WTC11 (cell line): ENCODE data around the gene CAMKK2. TPM values are rescaled to one million over a fixed set of nuclear protein-coding genes. Genes with fewer than 3 reads are reported as not detected.
A peak's percentile ranks its signal among the peaks of the same experiment; 100 is the strongest.

Experiments
- ATAC-seq: fragments of 200-7000 bp; cut with Tn5 transposase; 2 replicates; pipeline ENCODE4 v1.10.0; 2021; ENCODE audit warnings: mild to moderate bottlenecking, moderate library complexity
- CTCF ChIA-PET: fragments of 300-600 bp; sonication (Branson Sonifier 250); formaldehyde crosslinking; loops from one replicate; lab custom pipeline; 2021; ENCODE audit warnings: antibody characterized with exemption; lab: Charles Lee
- POLR2A ChIA-PET: fragments of 350-600 bp; sonication (Branson Sonifier 250); formaldehyde crosslinking; loops from one replicate; lab custom pipeline; 2021; ENCODE audit warnings: antibody characterized with exemption; lab: Charles Lee
- DNase-seq: peaks from one replicate; pipeline ENCODE4 v3.0.0; 2021; ENCODE audit warnings: low spot score
- H3K27ac Mint-ChIP-seq: 2 replicates; pipeline ENCODE4 v1.8.0; 2021; ENCODE audit warnings: mixed read lengths
- H3K27me3 Mint-ChIP-seq: 2 replicates; pipeline ENCODE4 v1.8.0; 2021; ENCODE audit warnings: low read depth, mild to moderate bottlenecking, moderate library complexity, mixed read lengths
- H3K36me3 Mint-ChIP-seq: 2 replicates; pipeline ENCODE4 v1.8.0; 2021; ENCODE audit warnings: mixed read lengths
- H3K4me1 Mint-ChIP-seq: 2 replicates; pipeline ENCODE4 v1.8.0; 2022; ENCODE audit warnings: mixed read lengths
- H3K4me3 Mint-ChIP-seq: 2 replicates; pipeline ENCODE4 v1.8.0; 2021; ENCODE audit warnings: mild to moderate bottlenecking, moderate library complexity, mixed read lengths
- H3K9me3 Mint-ChIP-seq: 2 replicates; pipeline ENCODE4 v1.8.0; 2021; ENCODE audit warnings: mixed read lengths
- ATF1 ChIP-seq: sonication (generic); formaldehyde crosslinking; IDR thresholded peaks from 2 replicates; pipeline ENCODE4 v1.8.1; 2023; ENCODE audit warnings: mild to moderate bottlenecking, moderate library complexity, missing genetic modification reagents
- ETV6 ChIP-seq: sonication (generic); formaldehyde crosslinking; IDR thresholded peaks from 2 replicates; pipeline ENCODE4 v1.8.1; 2022; ENCODE audit warnings: mild to moderate bottlenecking, missing genetic modification reagents
- FOXJ3 ChIP-seq: sonication (generic); formaldehyde crosslinking; IDR thresholded peaks from 2 replicates; pipeline ENCODE4 v1.9.0; 2021; ENCODE audit warnings: missing genetic modification reagents, mild to moderate bottlenecking, borderline replicate concordance
- MYBL2 ChIP-seq: sonication (generic); formaldehyde crosslinking; IDR thresholded peaks from 2 replicates; pipeline ENCODE4 v1.8.1; 2023; ENCODE audit warnings: mild to moderate bottlenecking, moderate library complexity, missing genetic modification reagents
- NFATC4 ChIP-seq: fragments of 250-450 bp; sonication (Bioruptor Pico); IDR thresholded peaks from 2 replicates; pipeline ENCODE4 v1.9.0; 2021; ENCODE audit warnings: mild to moderate bottlenecking
- NFE2L1 ChIP-seq: sonication (generic); formaldehyde crosslinking; IDR thresholded peaks from 2 replicates; pipeline ENCODE4 v1.8.1; 2023; ENCODE audit warnings: missing genetic modification reagents
- NFYB ChIP-seq: sonication (generic); formaldehyde crosslinking; conservative IDR thresholded peaks from 2 replicates; pipeline ENCODE4 v1.8.0; 2022; ENCODE audit warnings: low read depth, missing genetic modification reagents
- SP1 ChIP-seq: sonication (generic); formaldehyde crosslinking; conservative IDR thresholded peaks from 2 replicates; pipeline ENCODE4 v1.8.1; 2022; ENCODE audit warnings: missing genetic modification reagents
- TEAD1 ChIP-seq: sonication (generic); formaldehyde crosslinking; IDR thresholded peaks from 2 replicates; pipeline ENCODE4 v1.8.0; 2022; ENCODE audit warnings: mild to moderate bottlenecking, missing genetic modification reagents
- ZNF121 ChIP-seq: sonication (generic); formaldehyde crosslinking; IDR thresholded peaks from 2 replicates; pipeline ENCODE4 v1.8.0; 2023; ENCODE audit warnings: missing genetic modification reagents
- ZNF219 ChIP-seq: sonication (generic); formaldehyde crosslinking; IDR thresholded peaks from 2 replicates; pipeline ENCODE4 v1.8.0; 2023; ENCODE audit warnings: missing genetic modification reagents, mild to moderate bottlenecking, borderline replicate concordance
- ZNF263 ChIP-seq: sonication (generic); formaldehyde crosslinking; IDR thresholded peaks from 2 replicates; pipeline ENCODE4 v1.8.1; 2022; ENCODE audit warnings: low read depth, mild to moderate bottlenecking, moderate library complexity, missing genetic modification reagents
- ZNF423 ChIP-seq: fragments of 250-450 bp; sonication (Bioruptor Pico); IDR thresholded peaks from 2 replicates; pipeline ENCODE4 v2.1.2; 2022; ENCODE audit warnings: mild to moderate bottlenecking, moderate library complexity
- total RNA-seq: library from RNA; stranded (reverse); gene quantifications from 3 replicates; pipeline ENCODE4 v1.2.3, GENCODE V29; 2021
- TF ChIP-seq, protein P1 (sequence below): sonication (generic); formaldehyde crosslinking; IDR thresholded peaks from 2 replicates; pipeline ENCODE4 v1.8.1; 2023; ENCODE audit warnings: mild to moderate bottlenecking, missing genetic modification reagents
- TF ChIP-seq, protein P2 (sequence below): sonication (generic); formaldehyde crosslinking; IDR thresholded peaks from 2 replicates; pipeline ENCODE4 v1.8.1; 2022; ENCODE audit warnings: mild to moderate bottlenecking, moderate library complexity, missing genetic modification reagents
- TF ChIP-seq, protein P3 (sequence below): fragments of 250-450 bp; sonication (Bioruptor Pico); IDR thresholded peaks from 2 replicates; pipeline ENCODE4 v1.9.0; 2021; ENCODE audit warnings: moderate library complexity, mild to moderate bottlenecking, inconsistent platforms, borderline replicate concordance
- TF ChIP-seq, protein P4 (sequence below): sonication (generic); formaldehyde crosslinking; IDR thresholded peaks from 2 replicates; pipeline ENCODE4 v1.8.1; 2023; ENCODE audit warnings: mild to moderate bottlenecking, missing genetic modification reagents, moderate library complexity
- TF ChIP-seq, protein P5 (sequence below): fragments of 200-600 bp; IDR thresholded peaks from 2 replicates; pipeline ENCODE4 v1.8.0; 2022; ENCODE audit warnings: antibody characterized with exemption
- TF ChIP-seq, protein P6 (sequence below): sonication (generic); formaldehyde crosslinking; IDR thresholded peaks from 2 replicates; pipeline ENCODE4 v1.8.0; 2022; ENCODE audit warnings: mild to moderate bottlenecking, missing genetic modification reagents

Gene CAMKK2
- total RNA-seq, 1 experiment from 2014 or later = 36.5 TPM

DNA sequence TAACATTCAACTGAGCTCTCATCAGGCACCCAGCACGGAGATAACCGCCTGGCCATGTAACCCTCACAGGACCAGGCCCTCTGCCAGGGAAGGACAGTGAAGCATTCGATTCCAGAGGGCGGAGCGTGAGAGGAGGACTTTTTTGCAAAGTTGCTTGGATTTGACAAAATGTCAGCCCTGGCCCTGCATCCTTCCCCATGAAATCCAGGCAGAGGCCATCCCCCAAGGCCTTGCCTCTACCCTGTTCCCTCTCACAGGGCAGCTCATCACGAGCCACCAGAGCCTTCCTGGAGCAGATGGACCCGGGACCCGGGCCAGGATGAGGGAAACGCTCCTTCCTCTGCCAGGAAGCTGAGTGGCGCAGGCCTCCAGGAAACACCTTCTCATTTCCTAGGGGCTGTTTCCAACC, 17.0 kb downstream of the CAMKK2 start:
- DNase-seq = no peak
- ChIA-PET POLR2A (interaction anchor here (1.2 kb wide), 1 partner anchor 8 kb away, joined by 3 read pairs; no protein-coding TSS in a partner anchor), CTCF (interaction anchor here (0.6 to 1.5 kb wide), 2 partner anchors 17 to 164 kb away, joined by 3 to 5 read pairs; no protein-coding TSS in a partner anchor)
- Mint-ChIP-seq H3K27ac (peak overlapping the region; percentile 52; the same call in 1 of the 2 replicates), H3K4me1 (peaks cover 33% of the 10 kb centered on the region), H3K36me3 (peaks cover 15% of the 10 kb centered on the region), H3K27me3 (no peaks in the 10 kb centered on the region), H3K9me3 (peaks cover 3% of the 10 kb centered on the region; the same call in 1 of the 2 replicates), H3K4me3 (no peak overlapping the region)
- TF ChIP-seq ZNF219 (CRISPR knock-in tag) (no peak), NFE2L1 (CRISPR knock-in tag) (no peak), NFATC4 (CRISPR knock-in tag) (no peak), MYBL2 (CRISPR knock-in tag) (no peak), TEAD1 (CRISPR knock-in tag) (no peak), ZNF121 (CRISPR knock-in tag) (no peak), ZNF423 (CRISPR knock-in tag) (no peak), SP1 (no peak), ZNF263 (CRISPR knock-in tag) (no peak)
- TF ChIP-seq, protein P1, sequence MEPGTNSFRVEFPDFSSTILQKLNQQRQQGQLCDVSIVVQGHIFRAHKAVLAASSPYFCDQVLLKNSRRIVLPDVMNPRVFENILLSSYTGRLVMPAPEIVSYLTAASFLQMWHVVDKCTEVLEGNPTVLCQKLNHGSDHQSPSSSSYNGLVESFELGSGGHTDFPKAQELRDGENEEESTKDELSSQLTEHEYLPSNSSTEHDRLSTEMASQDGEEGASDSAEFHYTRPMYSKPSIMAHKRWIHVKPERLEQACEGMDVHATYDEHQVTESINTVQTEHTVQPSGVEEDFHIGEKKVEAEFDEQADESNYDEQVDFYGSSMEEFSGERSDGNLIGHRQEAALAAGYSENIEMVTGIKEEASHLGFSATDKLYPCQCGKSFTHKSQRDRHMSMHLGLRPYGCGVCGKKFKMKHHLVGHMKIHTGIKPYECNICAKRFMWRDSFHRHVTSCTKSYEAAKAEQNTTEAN (CRISPR knock-in tag) = no peak
- TF ChIP-seq, protein P2, sequence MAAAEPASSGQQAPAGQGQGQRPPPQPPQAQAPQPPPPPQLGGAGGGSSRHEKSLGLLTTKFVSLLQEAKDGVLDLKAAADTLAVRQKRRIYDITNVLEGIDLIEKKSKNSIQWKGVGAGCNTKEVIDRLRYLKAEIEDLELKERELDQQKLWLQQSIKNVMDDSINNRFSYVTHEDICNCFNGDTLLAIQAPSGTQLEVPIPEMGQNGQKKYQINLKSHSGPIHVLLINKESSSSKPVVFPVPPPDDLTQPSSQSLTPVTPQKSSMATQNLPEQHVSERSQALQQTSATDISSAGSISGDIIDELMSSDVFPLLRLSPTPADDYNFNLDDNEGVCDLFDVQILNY (CRISPR knock-in tag) = no peak
- TF ChIP-seq, protein P3, sequence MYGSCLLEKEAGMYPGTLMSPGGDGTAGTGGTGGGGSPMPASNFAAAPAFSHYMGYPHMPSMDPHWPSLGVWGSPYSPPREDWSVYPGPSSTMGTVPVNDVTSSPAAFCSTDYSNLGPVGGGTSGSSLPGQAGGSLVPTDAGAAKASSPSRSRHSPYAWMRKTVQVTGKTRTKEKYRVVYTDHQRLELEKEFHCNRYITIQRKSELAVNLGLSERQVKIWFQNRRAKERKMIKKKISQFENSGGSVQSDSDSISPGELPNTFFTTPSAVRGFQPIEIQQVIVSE (CRISPR knock-in tag) = no peak
- TF ChIP-seq, protein P4, sequence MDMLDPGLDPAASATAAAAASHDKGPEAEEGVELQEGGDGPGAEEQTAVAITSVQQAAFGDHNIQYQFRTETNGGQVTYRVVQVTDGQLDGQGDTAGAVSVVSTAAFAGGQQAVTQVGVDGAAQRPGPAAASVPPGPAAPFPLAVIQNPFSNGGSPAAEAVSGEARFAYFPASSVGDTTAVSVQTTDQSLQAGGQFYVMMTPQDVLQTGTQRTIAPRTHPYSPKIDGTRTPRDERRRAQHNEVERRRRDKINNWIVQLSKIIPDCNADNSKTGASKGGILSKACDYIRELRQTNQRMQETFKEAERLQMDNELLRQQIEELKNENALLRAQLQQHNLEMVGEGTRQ (CRISPR knock-in tag) = no peak
- ATAC-seq = peak; percentile 26; the same call in 1 of the 2 replicates

DNA sequence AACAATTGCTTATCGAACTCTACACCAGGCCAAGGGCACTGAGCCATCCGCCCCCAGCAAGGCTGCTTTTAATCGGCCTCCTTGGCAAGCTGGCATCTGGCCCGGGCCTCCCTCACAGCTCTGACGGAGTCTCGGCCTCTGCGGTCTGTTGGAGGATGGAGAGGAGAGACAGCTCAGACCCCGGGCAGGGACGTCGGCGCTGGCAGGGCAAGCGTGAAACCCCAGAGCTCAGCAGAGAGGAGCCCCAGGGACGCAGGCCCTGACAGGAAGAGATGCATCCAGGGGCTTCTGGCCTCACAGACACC, 17.5 kb downstream of the CAMKK2 start:
- peaks cover 3% of the 10 kb centered on the region; the same call in 1 of the 2 replicates for H3K9me3 Mint-ChIP-seq
- CTCF ChIA-PET = interaction anchor here (0.6 to 1.5 kb wide), 2 partner anchors 17 to 164 kb away, joined by 3 to 5 read pairs; no protein-coding TSS in a partner anchor

More for the DNA sequence above, 17.5 kb downstream of the CAMKK2 start:
- peak; percentile 15; the same call in 1 of the 2 replicates for ATAC-seq
- peaks cover 33% of the 10 kb centered on the region for H3K4me1 Mint-ChIP-seq
- TF ChIP-seq, protein P5, sequence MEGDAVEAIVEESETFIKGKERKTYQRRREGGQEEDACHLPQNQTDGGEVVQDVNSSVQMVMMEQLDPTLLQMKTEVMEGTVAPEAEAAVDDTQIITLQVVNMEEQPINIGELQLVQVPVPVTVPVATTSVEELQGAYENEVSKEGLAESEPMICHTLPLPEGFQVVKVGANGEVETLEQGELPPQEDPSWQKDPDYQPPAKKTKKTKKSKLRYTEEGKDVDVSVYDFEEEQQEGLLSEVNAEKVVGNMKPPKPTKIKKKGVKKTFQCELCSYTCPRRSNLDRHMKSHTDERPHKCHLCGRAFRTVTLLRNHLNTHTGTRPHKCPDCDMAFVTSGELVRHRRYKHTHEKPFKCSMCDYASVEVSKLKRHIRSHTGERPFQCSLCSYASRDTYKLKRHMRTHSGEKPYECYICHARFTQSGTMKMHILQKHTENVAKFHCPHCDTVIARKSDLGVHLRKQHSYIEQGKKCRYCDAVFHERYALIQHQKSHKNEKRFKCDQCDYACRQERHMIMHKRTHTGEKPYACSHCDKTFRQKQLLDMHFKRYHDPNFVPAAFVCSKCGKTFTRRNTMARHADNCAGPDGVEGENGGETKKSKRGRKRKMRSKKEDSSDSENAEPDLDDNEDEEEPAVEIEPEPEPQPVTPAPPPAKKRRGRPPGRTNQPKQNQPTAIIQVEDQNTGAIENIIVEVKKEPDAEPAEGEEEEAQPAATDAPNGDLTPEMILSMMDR = no peak
- no peak for TF ChIP-seq ETV6 (CRISPR knock-in tag)
- TF ChIP-seq MYBL2 (CRISPR knock-in tag) = no peak
- TF ChIP-seq NFYB (CRISPR knock-in tag) = no peak
- TF ChIP-seq ATF1 (CRISPR knock-in tag) = no peak
- TF ChIP-seq, protein P6, sequence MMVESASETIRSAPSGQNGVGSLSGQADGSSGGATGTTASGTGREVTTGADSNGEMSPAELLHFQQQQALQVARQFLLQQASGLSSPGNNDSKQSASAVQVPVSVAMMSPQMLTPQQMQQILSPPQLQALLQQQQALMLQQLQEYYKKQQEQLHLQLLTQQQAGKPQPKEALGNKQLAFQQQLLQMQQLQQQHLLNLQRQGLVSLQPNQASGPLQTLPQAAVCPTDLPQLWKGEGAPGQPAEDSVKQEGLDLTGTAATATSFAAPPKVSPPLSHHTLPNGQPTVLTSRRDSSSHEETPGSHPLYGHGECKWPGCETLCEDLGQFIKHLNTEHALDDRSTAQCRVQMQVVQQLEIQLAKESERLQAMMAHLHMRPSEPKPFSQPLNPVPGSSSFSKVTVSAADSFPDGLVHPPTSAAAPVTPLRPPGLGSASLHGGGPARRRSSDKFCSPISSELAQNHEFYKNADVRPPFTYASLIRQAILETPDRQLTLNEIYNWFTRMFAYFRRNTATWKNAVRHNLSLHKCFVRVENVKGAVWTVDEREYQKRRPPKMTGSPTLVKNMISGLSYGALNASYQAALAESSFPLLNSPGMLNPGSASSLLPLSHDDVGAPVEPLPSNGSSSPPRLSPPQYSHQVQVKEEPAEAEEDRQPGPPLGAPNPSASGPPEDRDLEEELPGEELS (CRISPR knock-in tag) = no peak
- no peak for TF ChIP-seq FOXJ3 (CRISPR knock-in tag)
- TF ChIP-seq, all 79 proteins: peak for 0
- POLR2A ChIA-PET = interaction anchor here (0.5 to 1.2 kb wide), 2 partner anchors 9 to 539 kb away, joined by 3 read pairs; no protein-coding TSS in a partner anchor
- Mint-ChIP-seq H3K27ac (peak overlapping the region; percentile 86), H3K27me3 (no peaks in the 10 kb centered on the region), H3K36me3 (peaks cover 15% of the 10 kb centered on the region), H3K4me3 (no peak overlapping the region)
- DNase-seq = no peak
